Erythroblast (primary cell): Measurements from ENCODE around the gene MTHFD2.

Experiments used
- GATA1 ChIP-seq: IDR thresholded peaks from 2 replicates; pipeline ENCODE4 v1.6.1; 2011; ENCODE audit warnings: low read depth, mild to moderate bottlenecking, control low read depth, low read length, moderate library complexity
- POLR2A ChIP-seq: IDR thresholded peaks from 2 replicates; pipeline ENCODE4 v1.6.1; 2011; ENCODE audit warnings: mild to moderate bottlenecking, low read length

- TF ChIP-seq POLR2A (no peak), GATA1 (no peak)
These were observed 51.1 kb downstream of the MTHFD2 start for GRCh38 chr2:74249406-74250122.
